ENCODE results near the gene FIBP.
A peak's percentile ranks its signal among the peaks of the same experiment; 100 is the strongest.

The FIBP gene

DNA sequence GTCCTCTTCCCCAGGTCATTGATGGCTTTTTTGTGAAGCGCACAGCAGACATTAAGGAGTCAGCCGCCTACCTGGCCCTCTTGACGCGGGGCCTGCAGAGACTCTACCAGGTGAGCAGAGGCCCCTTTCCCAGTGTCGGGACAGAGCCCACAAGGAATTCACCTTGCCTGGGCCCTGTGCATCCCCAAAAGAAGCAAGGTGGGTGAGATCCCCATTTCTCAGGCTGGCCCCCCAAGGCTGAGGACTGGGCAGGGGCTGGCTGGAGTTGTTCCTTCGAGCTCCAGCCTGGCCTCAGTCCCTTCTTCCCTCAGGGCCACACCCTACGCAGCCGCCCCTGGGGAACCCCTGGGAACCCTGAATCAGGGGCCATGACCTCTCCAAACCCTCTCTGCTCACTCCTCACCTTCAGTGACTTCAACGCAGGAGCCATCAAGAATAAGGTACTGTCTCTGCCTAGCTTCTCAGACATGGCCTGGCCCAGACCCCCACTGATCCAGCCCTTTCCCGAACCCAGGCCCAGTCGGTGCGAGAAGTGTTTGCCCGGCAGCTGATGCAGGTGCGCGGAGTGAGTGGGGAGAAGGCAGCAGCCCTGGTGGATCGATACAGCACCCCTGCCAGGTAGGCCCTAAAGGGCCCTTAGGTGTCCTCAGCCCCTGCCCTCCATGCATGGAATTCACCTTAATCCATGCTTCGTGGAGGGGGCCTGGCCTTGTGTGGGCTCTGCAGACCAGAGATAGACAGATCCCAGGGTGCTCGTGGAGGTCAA, 23.4 kb downstream of the FIBP start:
- H3K79me2 ChIP-seq (ENCODE audit: insufficient read depth, low read length): peaks cover 33% of the 10 kb centered on the region
- H4K20me1 ChIP-seq (ENCODE audit: insufficient read depth, low read length): peaks cover 46% of the 10 kb centered on the region
- DNase-seq: no peak
- H3K27ac ChIP-seq (ENCODE audit: low read length): no peak overlapping the region
- H3K9me3 ChIP-seq (ENCODE audit: insufficient read depth, low read length, severe bottlenecking): no peaks in the 10 kb centered on the region
- H2AFZ ChIP-seq (ENCODE audit: low read depth, low read length): no peak overlapping the region
- no peak for TF ChIP-seq EZH2 (IDR thresholded peaks at IDR 0.05; ENCODE audit: borderline replicate concordance, low read depth, low read length, severe bottlenecking)
- no peak for TF ChIP-seq CTCF (IDR thresholded peaks at IDR 0.05; ENCODE audit: borderline replicate concordance, extremely low read depth, low read length, poor library complexity, severe bottlenecking)
- H3K36me3 ChIP-seq (ENCODE audit: insufficient read depth, low read length): peaks cover 68% of the 10 kb centered on the region
- no peaks in the 10 kb centered on the region for H3K27me3 ChIP-seq (ENCODE audit: insufficient read depth, low read length, poor library complexity)
- H3K4me3 ChIP-seq (ENCODE audit: low read depth in 1 of 2, low read length in 2 of 2): no peak overlapping the region
- H3K4me1 ChIP-seq (ENCODE audit: insufficient read depth, low read length): peaks cover 33% of the 10 kb centered on the region
- no peak for ATAC-seq (ENCODE audit: insufficient read depth, low read depth)
- H3K9ac ChIP-seq (ENCODE audit: low read depth, low read length): no peak overlapping the region
- H3K4me2 ChIP-seq (ENCODE audit: insufficient read depth, low read length): peak overlapping the region; percentile 5; the same call in 1 of the 2 replicates

DNA sequence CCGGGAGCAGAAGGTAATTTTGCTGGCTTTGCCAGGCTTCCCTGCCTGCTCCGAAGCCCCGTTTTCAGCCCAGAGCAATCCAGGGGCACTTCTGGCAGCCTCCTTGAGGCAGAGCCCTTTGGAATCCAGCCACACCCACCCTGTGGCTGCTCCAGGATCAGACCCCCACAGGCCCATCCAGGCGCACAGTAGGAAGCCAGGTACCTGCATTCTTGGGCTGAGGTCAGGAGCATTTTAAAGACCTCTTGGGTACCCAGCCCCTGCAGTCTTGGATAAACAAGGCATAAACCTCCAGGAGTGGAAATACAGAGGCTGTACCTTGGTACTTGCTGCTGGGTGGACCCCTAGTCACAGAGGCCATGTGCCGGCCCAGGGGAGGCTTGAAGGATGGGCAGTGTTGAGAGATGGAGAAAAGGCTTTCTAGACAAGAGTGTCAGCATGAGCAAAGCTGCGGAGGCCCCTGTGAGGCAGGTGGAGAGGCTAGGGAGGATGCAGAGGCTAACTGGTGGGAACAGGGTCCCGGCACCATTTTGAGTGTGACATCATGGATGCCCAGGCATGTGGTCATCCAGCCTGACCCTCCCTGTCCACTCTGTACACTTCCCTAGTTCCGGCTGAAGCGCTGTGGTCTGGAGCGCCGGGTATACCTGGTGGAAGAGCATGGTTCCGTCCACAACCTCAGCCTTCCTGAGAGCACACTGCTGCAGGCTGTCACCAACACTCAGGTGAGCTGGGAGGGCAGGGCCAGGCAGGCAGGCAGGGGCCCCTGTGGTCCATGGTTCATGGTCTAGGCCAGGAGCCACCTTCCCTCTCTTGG, 24.2 kb downstream of the FIBP start:
- Histone ChIP-seq H3K79me2 (ENCODE audit: insufficient read depth, low read length) (peaks cover 34% of the 10 kb centered on the region), H4K20me1 (ENCODE audit: insufficient read depth, low read length) (peaks cover 46% of the 10 kb centered on the region), H3K36me3 (ENCODE audit: insufficient read depth, low read length) (peaks cover 68% of the 10 kb centered on the region), H3K9ac (ENCODE audit: low read depth, low read length) (no peak overlapping the region), H3K4me3 (ENCODE audit: low read depth in 1 of 2, low read length in 2 of 2) (no peak overlapping the region), H3K27me3 (ENCODE audit: insufficient read depth, low read length, poor library complexity) (no peaks in the 10 kb centered on the region), H3K9me3 (ENCODE audit: insufficient read depth, low read length, severe bottlenecking) (no peaks in the 10 kb centered on the region), H2AFZ (ENCODE audit: low read depth, low read length) (no peak overlapping the region), H3K4me2 (ENCODE audit: insufficient read depth, low read length) (peak overlapping the region; percentile 22; the same call in 1 of the 2 replicates), H3K27ac (ENCODE audit: low read length) (no peak overlapping the region), H3K4me1 (ENCODE audit: insufficient read depth, low read length) (peaks cover 38% of the 10 kb centered on the region)
- no peak for ATAC-seq (ENCODE audit: insufficient read depth, low read depth)
- no peak for DNase-seq
- TF ChIP-seq CTCF (IDR thresholded peaks at IDR 0.05; ENCODE audit: borderline replicate concordance, extremely low read depth, low read length, poor library complexity, severe bottlenecking) (no peak), EZH2 (IDR thresholded peaks at IDR 0.05; ENCODE audit: borderline replicate concordance, low read depth, low read length, severe bottlenecking) (no peak)

DNA sequence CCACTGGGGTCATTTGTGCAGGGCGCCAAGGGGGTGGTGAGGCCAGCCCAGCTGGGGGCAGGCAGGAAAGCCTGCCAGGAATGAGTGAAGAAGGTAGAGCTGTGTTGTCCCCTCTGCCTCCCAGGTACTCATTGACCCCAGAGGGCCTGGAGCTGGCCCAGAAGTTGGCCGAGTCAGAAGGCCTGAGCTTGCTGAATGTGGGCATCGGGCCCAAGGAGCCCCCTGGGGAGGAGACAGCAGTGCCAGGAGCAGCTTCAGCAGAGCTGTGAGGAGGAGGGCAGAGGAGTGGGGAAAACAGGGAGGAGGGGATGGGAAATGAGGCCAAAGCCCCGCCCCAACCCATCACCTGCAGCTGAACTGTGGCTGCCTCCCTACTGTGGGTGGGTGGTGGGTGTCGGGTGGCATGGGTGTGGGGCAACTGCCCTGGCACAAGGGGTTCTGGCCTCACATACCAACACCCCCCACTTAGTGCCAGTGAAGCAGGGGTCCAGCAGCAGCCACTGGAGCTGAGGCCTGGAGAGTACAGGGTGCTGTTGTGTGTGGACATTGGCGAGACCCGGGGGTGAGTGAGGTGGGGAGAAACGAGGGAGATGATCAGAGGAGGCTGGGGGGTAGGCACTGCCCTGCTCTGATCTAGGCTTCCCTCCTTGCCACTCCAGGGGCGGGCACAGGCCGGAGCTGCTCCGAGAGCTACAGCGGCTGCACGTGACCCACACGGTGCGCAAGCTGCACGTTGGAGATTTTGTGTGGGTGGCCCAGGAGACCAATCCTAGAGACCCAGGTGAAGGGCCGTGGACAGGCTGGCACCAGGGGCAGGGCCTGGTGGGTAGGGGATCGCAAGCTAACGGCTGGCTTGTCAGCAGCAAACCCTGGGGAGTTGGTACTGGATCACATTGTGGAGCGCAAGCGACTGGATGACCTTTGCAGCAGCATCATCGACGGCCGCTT, 25.1 kb downstream of the FIBP start:
- peak; percentile 6 for DNase-seq
- no peak overlapping the region for H3K4me3 ChIP-seq (ENCODE audit: low read depth in 1 of 2, low read length in 2 of 2)
- no peaks in the 10 kb centered on the region for H3K9me3 ChIP-seq (ENCODE audit: insufficient read depth, low read length, severe bottlenecking)
- H3K27me3 ChIP-seq (ENCODE audit: insufficient read depth, low read length, poor library complexity): no peaks in the 10 kb centered on the region
- H3K4me2 ChIP-seq (ENCODE audit: insufficient read depth, low read length): peak overlapping the region; percentile 81
- TF ChIP-seq CTCF (IDR thresholded peaks at IDR 0.05; ENCODE audit: borderline replicate concordance, extremely low read depth, low read length, poor library complexity, severe bottlenecking) (no peak), EZH2 (IDR thresholded peaks at IDR 0.05; ENCODE audit: borderline replicate concordance, low read depth, low read length, severe bottlenecking) (no peak)
- H3K4me1 ChIP-seq (ENCODE audit: insufficient read depth, low read length): peaks cover 46% of the 10 kb centered on the region
- peaks cover 68% of the 10 kb centered on the region for H3K36me3 ChIP-seq (ENCODE audit: insufficient read depth, low read length)
- H4K20me1 ChIP-seq (ENCODE audit: insufficient read depth, low read length): peaks cover 46% of the 10 kb centered on the region
- no peak overlapping the region for H2AFZ ChIP-seq (ENCODE audit: low read depth, low read length)
- no peak for ATAC-seq (ENCODE audit: insufficient read depth, low read depth)
- H3K9ac ChIP-seq (ENCODE audit: low read depth, low read length): 0 out of 2 replicates have a peak overlapping the region, but pooled peaks have one; percentile 9
- peaks cover 34% of the 10 kb centered on the region for H3K79me2 ChIP-seq (ENCODE audit: insufficient read depth, low read length)
- no peak overlapping the region for H3K27ac ChIP-seq (ENCODE audit: low read length)
